WTC11 (cell line): ENCODE measurements around the gene ELP2. TPM values are rescaled to one million over a fixed set of nuclear protein-coding genes. Genes with fewer than 3 reads are reported as not detected.

Source experiments
- ATAC-seq: fragments of 200-7000 bp; cut with Tn5 transposase; 2 replicates; pipeline ENCODE4 v1.10.0; 2021; ENCODE audit warnings: mild to moderate bottlenecking, moderate library complexity
- CTCF ChIA-PET: fragments of 300-600 bp; sonication (Branson Sonifier 250); formaldehyde crosslinking; loops from one replicate; lab custom pipeline; 2021; ENCODE audit warnings: antibody characterized with exemption; lab: Charles Lee
- POLR2A ChIA-PET: fragments of 350-600 bp; sonication (Branson Sonifier 250); formaldehyde crosslinking; loops from one replicate; lab custom pipeline; 2021; ENCODE audit warnings: antibody characterized with exemption; lab: Charles Lee
- DNase-seq: peaks from one replicate; pipeline ENCODE4 v3.0.0; 2021; ENCODE audit warnings: low spot score
- H3K27ac Mint-ChIP-seq: 2 replicates; pipeline ENCODE4 v1.8.0; 2021; ENCODE audit warnings: mixed read lengths
- H3K27me3 Mint-ChIP-seq: 2 replicates; pipeline ENCODE4 v1.8.0; 2021; ENCODE audit warnings: low read depth, mild to moderate bottlenecking, moderate library complexity, mixed read lengths
- H3K36me3 Mint-ChIP-seq: 2 replicates; pipeline ENCODE4 v1.8.0; 2021; ENCODE audit warnings: mixed read lengths
- H3K4me1 Mint-ChIP-seq: 2 replicates; pipeline ENCODE4 v1.8.0; 2022; ENCODE audit warnings: mixed read lengths
- H3K4me3 Mint-ChIP-seq: 2 replicates; pipeline ENCODE4 v1.8.0; 2021; ENCODE audit warnings: mild to moderate bottlenecking, moderate library complexity, mixed read lengths
- H3K9me3 Mint-ChIP-seq: 2 replicates; pipeline ENCODE4 v1.8.0; 2021; ENCODE audit warnings: mixed read lengths
- ATF1 ChIP-seq: sonication (generic); formaldehyde crosslinking; IDR thresholded peaks from 2 replicates; pipeline ENCODE4 v1.8.1; 2023; ENCODE audit warnings: mild to moderate bottlenecking, moderate library complexity, missing genetic modification reagents
- EMX1 ChIP-seq: fragments of 250-450 bp; sonication (Bioruptor Pico); IDR thresholded peaks from 2 replicates; pipeline ENCODE4 v1.8.0; 2021; ENCODE audit warnings: mild to moderate bottlenecking
- ESRRA ChIP-seq: sonication (generic); formaldehyde crosslinking; IDR thresholded peaks from 2 replicates; pipeline ENCODE4 v1.8.1; 2022; ENCODE audit warnings: mild to moderate bottlenecking, missing genetic modification reagents, borderline replicate concordance
- GABPB1 ChIP-seq: sonication (generic); formaldehyde crosslinking; IDR thresholded peaks from 2 replicates; pipeline ENCODE4 v1.8.1; 2023; ENCODE audit warnings: mild to moderate bottlenecking, missing genetic modification reagents
- MAX ChIP-seq: sonication (generic); formaldehyde crosslinking; IDR thresholded peaks from 2 replicates; pipeline ENCODE4 v1.8.0; 2022; ENCODE audit warnings: mild to moderate bottlenecking, missing genetic modification reagents
- NFATC4 ChIP-seq: fragments of 250-450 bp; sonication (Bioruptor Pico); IDR thresholded peaks from 2 replicates; pipeline ENCODE4 v1.9.0; 2021; ENCODE audit warnings: mild to moderate bottlenecking
- RELA ChIP-seq: sonication (generic); formaldehyde crosslinking; IDR thresholded peaks from 2 replicates; pipeline ENCODE4 v1.8.1; 2022; ENCODE audit warnings: missing genetic modification reagents, mild to moderate bottlenecking, borderline replicate concordance
- TP53 ChIP-seq: sonication (generic); formaldehyde crosslinking; IDR thresholded peaks from 2 replicates; pipeline ENCODE4 v1.8.1; 2023; ENCODE audit warnings: mild to moderate bottlenecking, missing genetic modification reagents
- ZNF263 ChIP-seq: sonication (generic); formaldehyde crosslinking; IDR thresholded peaks from 2 replicates; pipeline ENCODE4 v1.8.1; 2022; ENCODE audit warnings: low read depth, mild to moderate bottlenecking, moderate library complexity, missing genetic modification reagents
- ZNF396 ChIP-seq: fragments of 250-450 bp; sonication (Bioruptor Pico); IDR thresholded peaks from 2 replicates; pipeline ENCODE4 v1.8.0; 2021; ENCODE audit warnings: mild to moderate bottlenecking, moderate library complexity, borderline replicate concordance
- ZNF416 ChIP-seq: fragments of 250-450 bp; sonication (Bioruptor Pico); IDR thresholded peaks from 2 replicates; pipeline ENCODE4 v1.9.0; 2021; ENCODE audit warnings: mild to moderate bottlenecking, inconsistent platforms
- total RNA-seq: library from RNA; stranded (reverse); gene quantifications from 3 replicates; pipeline ENCODE4 v1.2.3, GENCODE V29; 2021
- TF ChIP-seq, protein P1 (sequence below): sonication (generic); formaldehyde crosslinking; IDR thresholded peaks from 2 replicates; pipeline ENCODE4 v1.8.1; 2022; ENCODE audit warnings: low read depth, missing genetic modification reagents, borderline replicate concordance
- TF ChIP-seq, protein P2 (sequence below): sonication (generic); formaldehyde crosslinking; IDR thresholded peaks from 2 replicates; pipeline ENCODE4 v1.8.0; 2022; ENCODE audit warnings: mild to moderate bottlenecking, missing genetic modification reagents

ELP2 gene
- total RNA-seq, 1 experiment from 2014 or later: 141 TPM

DNA sequence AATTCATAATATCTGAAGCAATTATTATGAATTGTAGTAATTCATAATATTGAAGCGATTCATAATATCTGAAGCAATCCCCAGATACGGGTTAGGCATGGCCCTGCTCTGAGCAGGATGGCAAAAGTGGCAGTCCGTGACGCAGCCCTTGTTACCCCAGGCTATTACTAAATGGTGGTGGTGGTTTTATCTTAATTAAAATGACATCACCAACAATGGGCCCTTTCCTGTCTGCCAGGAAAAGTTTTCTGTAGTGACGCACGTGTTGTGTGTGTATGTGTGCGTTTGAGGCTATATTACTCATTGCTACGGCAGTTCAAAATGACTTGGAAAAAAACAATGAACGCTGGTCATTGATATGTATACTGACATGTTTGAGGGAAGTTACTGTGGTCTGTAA lies 47.0 kb downstream of the ELP2 start (continued):
- TF ChIP-seq ATF1 (CRISPR knock-in tag) (no peak), ZNF396 (CRISPR knock-in tag) (no peak)
- TF ChIP-seq, protein P1, sequence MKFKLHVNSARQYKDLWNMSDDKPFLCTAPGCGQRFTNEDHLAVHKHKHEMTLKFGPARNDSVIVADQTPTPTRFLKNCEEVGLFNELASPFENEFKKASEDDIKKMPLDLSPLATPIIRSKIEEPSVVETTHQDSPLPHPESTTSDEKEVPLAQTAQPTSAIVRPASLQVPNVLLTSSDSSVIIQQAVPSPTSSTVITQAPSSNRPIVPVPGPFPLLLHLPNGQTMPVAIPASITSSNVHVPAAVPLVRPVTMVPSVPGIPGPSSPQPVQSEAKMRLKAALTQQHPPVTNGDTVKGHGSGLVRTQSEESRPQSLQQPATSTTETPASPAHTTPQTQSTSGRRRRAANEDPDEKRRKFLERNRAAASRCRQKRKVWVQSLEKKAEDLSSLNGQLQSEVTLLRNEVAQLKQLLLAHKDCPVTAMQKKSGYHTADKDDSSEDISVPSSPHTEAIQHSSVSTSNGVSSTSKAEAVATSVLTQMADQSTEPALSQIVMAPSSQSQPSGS (CRISPR knock-in tag): no peak

GRCh38 chr18:36177913-36178312 lies 48.2 kb downstream of the ELP2 start:
- H3K4me3 Mint-ChIP-seq: no peak overlapping the region
- no peaks in the 10 kb centered on the region for H3K27me3 Mint-ChIP-seq
- peaks cover 5% of the 10 kb centered on the region; the same call in 1 of the 2 replicates for H3K4me1 Mint-ChIP-seq
- TF ChIP-seq TP53 (CRISPR knock-in tag) (no peak), ZNF263 (CRISPR knock-in tag) (no peak), ESRRA (CRISPR knock-in tag) (no peak)
- TF ChIP-seq, protein P2, sequence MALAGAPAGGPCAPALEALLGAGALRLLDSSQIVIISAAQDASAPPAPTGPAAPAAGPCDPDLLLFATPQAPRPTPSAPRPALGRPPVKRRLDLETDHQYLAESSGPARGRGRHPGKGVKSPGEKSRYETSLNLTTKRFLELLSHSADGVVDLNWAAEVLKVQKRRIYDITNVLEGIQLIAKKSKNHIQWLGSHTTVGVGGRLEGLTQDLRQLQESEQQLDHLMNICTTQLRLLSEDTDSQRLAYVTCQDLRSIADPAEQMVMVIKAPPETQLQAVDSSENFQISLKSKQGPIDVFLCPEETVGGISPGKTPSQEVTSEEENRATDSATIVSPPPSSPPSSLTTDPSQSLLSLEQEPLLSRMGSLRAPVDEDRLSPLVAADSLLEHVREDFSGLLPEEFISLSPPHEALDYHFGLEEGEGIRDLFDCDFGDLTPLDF (CRISPR knock-in tag): no peak
- no peak overlapping the region; the same call in 1 of the 2 replicates for H3K27ac Mint-ChIP-seq
- ATAC-seq (no peak), DNase-seq (no peak)
- peaks cover 22% of the 10 kb centered on the region for H3K36me3 Mint-ChIP-seq
- H3K9me3 Mint-ChIP-seq: no peaks in the 10 kb centered on the region
- ChIA-PET CTCF (no interaction called here), POLR2A (no interaction called here)

GRCh38 chr18:36179562-36180355 lies 50.1 kb downstream of the ELP2 start:
- CTCF ChIA-PET: interaction anchor here (0.7 to 2.3 kb wide), 5 partner anchors 9 to 631 kb away, joined by 3 to 9 read pairs (median 4); no protein-coding TSS in a partner anchor
- DNase-seq (no peak), ATAC-seq (no peak)
- Mint-ChIP-seq H3K27me3 (peaks cover 5% of the 10 kb centered on the region), H3K4me3 (no peak overlapping the region), H3K36me3 (peaks cover 16% of the 10 kb centered on the region), H3K4me1 (peaks cover 6% of the 10 kb centered on the region; the same call in 1 of the 2 replicates), H3K9me3 (no peaks in the 10 kb centered on the region), H3K27ac (peak overlapping the region; percentile 83; the same call in 1 of the 2 replicates)
- TF ChIP-seq EMX1: 0 out of 2 replicates have a peak, but pooled peaks have one; percentile 34
- no peak for TF ChIP-seq RELA (CRISPR knock-in tag)
- POLR2A ChIA-PET: no interaction called here

- ChIA-PET POLR2A (no interaction called here), CTCF (interaction anchor here (0.6 to 2.3 kb wide), 2 partner anchors 7 to 16 kb away, joined by 3 to 9 read pairs; no protein-coding TSS in a partner anchor)
- H3K9me3 Mint-ChIP-seq: no peaks in the 10 kb centered on the region
- DNase-seq: no peak
- peaks cover 13% of the 10 kb centered on the region; the same call in 1 of the 2 replicates for H3K4me1 Mint-ChIP-seq
- ATAC-seq: peak; percentile 41
- H3K27me3 Mint-ChIP-seq: peaks cover 22% of the 10 kb centered on the region
- H3K27ac Mint-ChIP-seq: no peak overlapping the region
- no peak for TF ChIP-seq ZNF416
- TF ChIP-seq NFATC4: no peak
- peak; percentile 37; the same call in 1 of the 2 replicates for TF ChIP-seq MAX (CRISPR knock-in tag)
- peak; percentile 41 for TF ChIP-seq GABPB1 (CRISPR knock-in tag)
- H3K36me3 Mint-ChIP-seq: peaks cover 6% of the 10 kb centered on the region; the same call in 1 of the 2 replicates
- no peak overlapping the region for H3K4me3 Mint-ChIP-seq
Measured at GRCh38 chr18:36181441-36181840, 51.7 kb downstream of the ELP2 start.
